Suprapubic skin (tissue), 4 donors: ENCODE results near the gene CCNL2. TPM values are rescaled to one million over a fixed set of nuclear protein-coding genes. Genes with fewer than 3 reads are reported as not detected.

Experiments
- DNase-seq, 2 donors: peaks; one replicate each; pipeline ENCODE4 v3.0.0-alpha.2; 2019; ENCODE audit warnings: low spot score in 2 of 2
- H3K27ac ChIP-seq: fragments of 200-600 bp; sonication (generic); one replicate; pipeline ENCODE4 v1.5.1; 2019
- H3K27me3 ChIP-seq: fragments of 200-600 bp; sonication (generic); one replicate; pipeline ENCODE4 v1.5.1; 2019
- H3K36me3 ChIP-seq: fragments of 200-600 bp; sonication (generic); one replicate; pipeline ENCODE4 v1.5.1; 2019
- H3K4me1 ChIP-seq: fragments of 200-600 bp; sonication (generic); one replicate; pipeline ENCODE4 v1.5.1; 2019
- H3K4me3 ChIP-seq: fragments of 200-600 bp; sonication (generic); one replicate; pipeline ENCODE4 v1.5.1; 2019; ENCODE audit warnings: mild to moderate bottlenecking
- H3K9me3 ChIP-seq: fragments of 200-600 bp; sonication (generic); one replicate; pipeline ENCODE4 v1.5.1; 2019
- CTCF ChIP-seq, 2 donors: fragments of 200-600 bp in 1 of 2; fragments of 450-650 bp in 1 of 2; sonication (generic) in 1 of 2; IDR thresholded peaks; one replicate each; pipeline ENCODE4 v1.5.1; 2016 to 2019; ENCODE audit warnings: antibody characterized with exemption in 2 of 2, mild to moderate bottlenecking in 1 of 2, moderate library complexity in 1 of 2
- EP300 ChIP-seq: sonication (generic); formaldehyde crosslinking; IDR thresholded peaks from one replicate; pipeline ENCODE4 v1.6.1; 2017; ENCODE audit warnings: antibody characterized with exemption
- POLR2A ChIP-seq, 2 donors: fragments of 450-650 bp; IDR thresholded peaks; one replicate each; pipeline ENCODE4 v1.6.1; 2017; ENCODE audit warnings: antibody characterized with exemption in 2 of 2, mild to moderate bottlenecking in 2 of 2, moderate library complexity in 2 of 2
- POLR2AphosphoS5 ChIP-seq, 3 donors: sonication (generic); formaldehyde crosslinking; IDR thresholded peaks; one replicate each; pipeline ENCODE4 v1.6.1; 2017; ENCODE audit warnings: antibody characterized with exemption in 3 of 3
- WGBS: methylation state at CpG from one replicate; pipeline ENCODE4 v1.1.5; 2018; 5-methylcytosine and 5-hydroxymethylcytosine counted together
- total RNA-seq, 4 donors: library from RNA; depleted of rRNA; stranded (reverse); fragments of >200 nt; gene quantifications; one replicate each; pipeline ENCODE4 v1.1.0, GENCODE V29; 2016

The CCNL2 gene
- total RNA-seq, 4 donors from 2014 or later: 136 to 599 (median 160) TPM

- TF ChIP-seq POLR2AphosphoS5 (IDR thresholded peaks at IDR 0.05): no peak
- no peak for DNase-seq
- H3K27me3 ChIP-seq: peaks cover 14% of the 10 kb centered on the region
- H3K4me3 ChIP-seq: no peak overlapping the region
- no peaks in the 10 kb centered on the region for H3K9me3 ChIP-seq
- H3K27ac ChIP-seq: no peak overlapping the region
- H3K4me1 ChIP-seq: peaks cover 55% of the 10 kb centered on the region
- 69% methylated on average over 17 of the region's 29 CpGs for WGBS
- H3K36me3 ChIP-seq: no peaks in the 10 kb centered on the region
These were observed 23.5 kb upstream of the CCNL2 start for GRCh38 chr1:1422465-1423244.

DNA sequence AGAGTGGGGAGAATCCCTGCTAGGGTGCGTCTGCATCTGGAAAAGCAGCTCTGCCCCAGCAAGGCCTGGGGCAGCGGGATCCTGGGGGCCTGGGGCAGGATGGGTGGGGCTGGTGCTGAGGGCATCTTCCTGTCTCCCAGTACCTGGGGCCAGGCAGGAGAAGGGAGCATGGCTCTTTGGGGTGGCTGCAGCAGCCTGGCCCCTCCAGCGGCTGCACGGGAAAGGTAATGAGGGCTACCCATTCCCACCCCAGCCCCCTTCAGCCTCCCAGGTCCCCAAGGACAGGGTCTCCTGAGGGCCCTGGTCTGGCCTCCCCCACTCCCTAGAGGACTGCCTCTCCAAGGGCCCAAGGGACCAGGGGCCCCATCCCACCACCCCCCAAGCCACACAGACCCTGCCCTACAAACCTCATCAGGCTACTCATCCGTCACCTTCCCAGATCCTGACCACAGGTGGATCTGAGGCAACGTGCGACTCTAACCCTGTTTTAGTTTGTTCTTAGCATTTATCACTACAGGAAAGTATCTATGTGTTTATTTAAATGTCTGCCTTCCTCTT, 22.9 kb upstream of the CCNL2 start:
- H3K27me3 ChIP-seq: peaks cover 8% of the 10 kb centered on the region
- WGBS: 74% methylated on average over 7 of the region's 7 CpGs
- TF ChIP-seq POLR2AphosphoS5 (IDR thresholded peaks at IDR 0.05): no peak
- TF ChIP-seq POLR2A (IDR thresholded peaks at IDR 0.05): no peak
- TF ChIP-seq CTCF (IDR thresholded peaks at IDR 0.05): no peak
- TF ChIP-seq EP300: no peak
- H3K27ac ChIP-seq: no peak overlapping the region
- no peak for DNase-seq
- H3K36me3 ChIP-seq: no peaks in the 10 kb centered on the region
- no peak overlapping the region for H3K4me3 ChIP-seq
- H3K4me1 ChIP-seq: peaks cover 50% of the 10 kb centered on the region
- H3K9me3 ChIP-seq: no peaks in the 10 kb centered on the region

GRCh38 chr1:1421147-1421906, 22.2 kb upstream of the CCNL2 start, which contains the start of gene ANKRD65:
TSS of gene ANKRD65 (minus strand) at chr1:1421276. CDS start at chr1:1421005, 271 bp downstream.
- 73% methylated on average over 5 of the region's 18 CpGs for WGBS
- Histone ChIP-seq H3K4me1 (peaks cover 46% of the 10 kb centered on the region), H3K36me3 (no peaks in the 10 kb centered on the region), H3K27me3 (peaks cover 3% of the 10 kb centered on the region), H3K4me3 (peak within 1 kb of the TSS; percentile 54), H3K9me3 (no peaks in the 10 kb centered on the region), H3K27ac (no peak within 1 kb of the TSS)
- DNase-seq: no peak
- TF ChIP-seq POLR2AphosphoS5 (IDR thresholded peaks at IDR 0.05) (no peak), EP300 (no peak), CTCF (IDR thresholded peaks at IDR 0.05) (no peak), POLR2A (IDR thresholded peaks at IDR 0.05) (no peak)

DNA sequence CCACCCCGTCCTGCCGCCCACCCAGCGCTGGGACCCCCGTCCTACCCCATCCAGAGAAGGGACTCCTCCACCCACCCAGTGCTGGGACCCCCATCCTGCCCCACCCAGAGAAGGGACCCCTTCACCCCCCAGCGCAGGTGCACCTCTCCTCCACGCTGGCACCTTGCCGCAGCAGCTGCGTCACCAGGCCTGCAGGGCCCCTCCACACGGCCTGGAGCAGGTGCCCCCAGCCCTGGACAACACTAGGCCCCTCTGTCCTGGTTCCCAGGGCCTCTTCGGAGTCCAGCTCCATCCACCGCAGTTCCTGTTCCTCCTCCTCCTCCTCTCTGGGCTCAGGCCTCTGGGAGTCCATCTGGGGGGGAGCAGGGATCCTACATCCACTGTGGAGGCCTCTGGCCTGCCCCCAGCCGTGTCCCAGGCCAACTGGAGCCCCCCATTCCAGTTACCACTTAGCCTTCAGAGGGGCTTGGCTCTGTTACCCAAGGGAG, 21.6 kb upstream of the CCNL2 start:
- no peak for TF ChIP-seq EP300
- no peak for TF ChIP-seq POLR2A (IDR thresholded peaks at IDR 0.05)
- TF ChIP-seq POLR2AphosphoS5 (IDR thresholded peaks at IDR 0.05): no peak
- no peak for TF ChIP-seq CTCF (IDR thresholded peaks at IDR 0.05)
- Histone ChIP-seq H3K9me3 (no peaks in the 10 kb centered on the region), H3K27me3 (no peaks in the 10 kb centered on the region), H3K4me3 (peak overlapping the region; percentile 54), H3K36me3 (no peaks in the 10 kb centered on the region), H3K27ac (no peak overlapping the region), H3K4me1 (peaks cover 46% of the 10 kb centered on the region)
- DNase-seq: no peak
- WGBS: 49% methylated on average over 7 of the region's 12 CpGs

DNA sequence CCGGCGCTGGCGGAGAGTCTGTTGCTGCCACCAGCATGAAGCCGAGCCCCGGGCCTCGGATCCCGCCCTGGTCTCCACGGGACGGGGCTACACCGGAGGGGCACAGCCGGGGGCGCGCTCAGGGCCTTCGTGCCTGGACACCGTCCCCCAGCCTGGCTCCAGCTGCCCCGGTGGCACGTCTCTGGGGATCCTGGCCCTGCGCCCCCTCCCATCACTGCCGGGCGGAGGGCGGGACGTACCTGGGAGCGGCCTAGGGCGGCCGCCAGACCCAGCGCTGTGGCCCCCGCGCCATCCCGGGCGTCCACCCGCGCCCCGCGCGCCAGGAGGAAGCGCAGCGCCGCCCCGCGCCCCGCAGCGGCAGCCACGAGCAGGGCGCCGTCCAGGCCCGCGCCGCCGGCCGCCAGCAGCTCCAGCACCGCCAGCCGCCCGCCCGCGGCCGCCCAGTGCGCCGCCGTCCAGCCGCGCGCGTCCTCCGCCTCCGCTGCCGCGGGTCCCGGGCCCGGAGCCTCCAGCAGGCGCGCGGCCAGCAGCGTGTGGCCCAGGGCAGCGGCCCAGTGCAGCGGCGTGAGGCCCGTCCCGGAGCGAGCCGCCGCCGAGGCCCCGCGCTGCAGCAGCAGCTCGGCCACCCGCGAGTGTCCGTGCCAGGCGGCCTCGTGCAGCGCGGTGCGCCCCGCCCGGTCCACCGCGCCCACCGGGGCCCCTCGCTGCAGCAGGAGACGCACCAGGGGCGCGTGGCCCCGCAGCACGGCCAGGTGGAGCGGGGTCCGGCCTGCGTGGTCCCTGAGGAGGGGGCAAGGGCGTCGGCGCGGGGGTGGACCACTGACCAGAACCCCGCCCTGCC, 20.9 kb upstream of the CCNL2 start:
- Histone ChIP-seq H3K36me3 (no peaks in the 10 kb centered on the region), H3K27me3 (no peaks in the 10 kb centered on the region), H3K4me1 (peaks cover 46% of the 10 kb centered on the region), H3K27ac (peak overlapping the region; percentile 35), H3K9me3 (no peaks in the 10 kb centered on the region), H3K4me3 (peak overlapping the region; percentile 54)
- no peak for DNase-seq
- TF ChIP-seq CTCF (IDR thresholded peaks at IDR 0.05) (peak in 1 of 2 donors; percentile 4), POLR2A (IDR thresholded peaks at IDR 0.05) (no peak), POLR2AphosphoS5 (IDR thresholded peaks at IDR 0.05) (no peak)
- WGBS: 0% methylated on average over 6 of the region's 112 CpGs
